GM23338 (cell line): ENCODE results near the gene CXCR5. TPM values are rescaled to one million over a fixed set of nuclear protein-coding genes. Genes with fewer than 3 reads are reported as not detected.

Experiments
- ATAC-seq: fragments of 200-7000 bp; cut with Tn5 transposase; 3 replicates; pipeline ENCODE4 v1.9.1; 2020
- DNase-seq: peaks from one replicate; pipeline ENCODE4 v3.0.0-alpha.2; 2015; ENCODE audit warnings: low spot score
- H2AFZ ChIP-seq: fragments of 200-600 bp; sonication (generic); 2 replicates; pipeline ENCODE4 v1.8.0; 2016; ENCODE audit warnings: antibody characterized with exemption, mild to moderate bottlenecking, moderate library complexity
- H3F3A ChIP-seq: fragments of 200-600 bp; sonication (generic); replicated peaks from 2 replicates; pipeline ENCODE4 v1.8.0; 2017; ENCODE audit warnings: antibody characterized with exemption, mixed run types, low read depth
- H3K27ac ChIP-seq: fragments of 200-600 bp; sonication (generic); 2 replicates; pipeline ENCODE4 v1.6.1; 2016; ENCODE audit warnings: low read depth
- H3K27me3 ChIP-seq: fragments of 200-600 bp; sonication (generic); 2 replicates; pipeline ENCODE4 v1.8.0; 2016; ENCODE audit warnings: mild to moderate bottlenecking, mixed run types, moderate library complexity; ENCODE audit not compliant: insufficient read depth
- H3K36me3 ChIP-seq: fragments of 200-600 bp; sonication (generic); 2 replicates; pipeline ENCODE4 v1.8.0; 2016; ENCODE audit warnings: mild to moderate bottlenecking; ENCODE audit not compliant: insufficient read depth
- H3K4me1 ChIP-seq: fragments of 200-600 bp; sonication (generic); 2 replicates; pipeline ENCODE4 v1.8.0; 2016; ENCODE audit warnings: mild to moderate bottlenecking, moderate library complexity; ENCODE audit not compliant: insufficient read depth
- H3K4me2 ChIP-seq: fragments of 200-600 bp; sonication (generic); 2 replicates; pipeline ENCODE4 v1.7.1; 2017; ENCODE audit warnings: mixed run types
- H3K4me3 ChIP-seq: fragments of 200-600 bp; sonication (generic); 2 replicates; pipeline ENCODE4 v1.6.1; 2016; ENCODE audit warnings: mixed run types
- H3K79me2 ChIP-seq: fragments of 200-600 bp; sonication (generic); replicated peaks from 2 replicates; pipeline ENCODE4 v1.8.0; 2017; ENCODE audit warnings: mild to moderate bottlenecking; ENCODE audit not compliant: insufficient read depth
- H3K9me2 ChIP-seq: fragments of 200-600 bp; sonication (generic); 2 replicates; pipeline ENCODE4 v1.8.0; 2017; ENCODE audit not compliant: insufficient read depth
- H4K20me1 ChIP-seq: fragments of 200-600 bp; sonication (generic); replicated peaks from 2 replicates; pipeline ENCODE4 v1.8.0; 2017; ENCODE audit warnings: mild to moderate bottlenecking; ENCODE audit not compliant: insufficient read depth
- H3K27ac Mint-ChIP-seq: 2 replicates; pipeline ENCODE4 v1.8.0; 2020; ENCODE audit warnings: inconsistent platforms, mild to moderate bottlenecking, moderate library complexity, mixed read lengths
- H3K27me3 Mint-ChIP-seq: 3 replicates; pipeline ENCODE4 v1.8.0; 2022; ENCODE audit warnings: low read depth, mild to moderate bottlenecking, moderate library complexity, mixed read lengths, inconsistent platforms; ENCODE audit not compliant: insufficient read depth, poor library complexity
- H3K36me3 Mint-ChIP-seq: 3 replicates; pipeline ENCODE4 v1.8.0; 2021; ENCODE audit warnings: low read depth, mild to moderate bottlenecking, inconsistent platforms, moderate library complexity, mixed read lengths
- H3K4me1 Mint-ChIP-seq: 3 replicates; pipeline ENCODE4 v1.8.0; 2020; ENCODE audit warnings: mild to moderate bottlenecking, inconsistent platforms, mixed read lengths
- H3K4me3 Mint-ChIP-seq: 3 replicates; pipeline ENCODE4 v1.8.0; 2021; ENCODE audit warnings: moderate library complexity, mild to moderate bottlenecking, inconsistent platforms, mixed read lengths
- H3K9me3 Mint-ChIP-seq: 3 replicates; pipeline ENCODE4 v1.8.0; 2020; ENCODE audit warnings: moderate library complexity, mild to moderate bottlenecking, inconsistent platforms, mixed read lengths
- CREB1 ChIP-seq: fragments of 250-450 bp; sonication (Bioruptor Pico); IDR thresholded peaks from 2 replicates; pipeline ENCODE4 v1.5.0; 2020; ENCODE audit warnings: low read depth, mild to moderate bottlenecking, moderate library complexity
- ETS1 ChIP-seq: IDR thresholded peaks from 2 replicates; pipeline ENCODE4 v1.6.1; 2016; ENCODE audit warnings: antibody characterized with exemption
- EZH2 ChIP-seq: fragments of 200-600 bp; sonication (generic); IDR thresholded peaks from one replicate; pipeline ENCODE4 v1.8.0; 2017; ENCODE audit warnings: antibody characterized with exemption, mild to moderate bottlenecking, low read depth; ENCODE audit not compliant: unreplicated experiment
- JUNB ChIP-seq: IDR thresholded peaks from one replicate; pipeline ENCODE4 v1.6.1; 2016; ENCODE audit warnings: antibody characterized with exemption; ENCODE audit not compliant: unreplicated experiment
- POLR2AphosphoS5 ChIP-seq: IDR thresholded peaks from 2 replicates; pipeline ENCODE4 v1.6.1; 2016; ENCODE audit warnings: antibody characterized with exemption, low read depth
- STAT1 ChIP-seq: IDR thresholded peaks from one replicate; pipeline ENCODE4 v1.6.1; 2016; ENCODE audit warnings: antibody characterized with exemption; ENCODE audit not compliant: unreplicated experiment
- ZNF114 ChIP-seq: fragments of 250-450 bp; sonication (Bioruptor Pico); IDR thresholded peaks from 2 replicates; pipeline ENCODE4 v1.5.0; 2020; ENCODE audit warnings: mild to moderate bottlenecking, moderate library complexity
- ZNF331 ChIP-seq: fragments of 250-450 bp; sonication (Bioruptor Pico); IDR thresholded peaks from 2 replicates; pipeline ENCODE4 v1.5.0; 2020; ENCODE audit warnings: low read depth, mild to moderate bottlenecking, moderate library complexity
- ZNF462 ChIP-seq: fragments of 250-450 bp; sonication (Bioruptor Pico); IDR thresholded peaks from 2 replicates; pipeline ENCODE4 v1.5.0; 2020; ENCODE audit warnings: mild to moderate bottlenecking, moderate library complexity
- polyA plus RNA-seq: library from polyadenylated mRNA; unstranded; fragments of >200 nt; fragmentation: Nextera tagmentation; extraction: Ambion mirVana; gene quantifications from 2 replicates; pipeline ENCODE4 v1.2.1, GENCODE V29; 2016
- total RNA-seq: library from RNA; depleted of rRNA; stranded (reverse); fragments of >200 nt; shearing (Covaris generic); gene quantifications from 2 replicates; pipeline ENCODE4 v1.2.3, GENCODE V29; 2014
- TF ChIP-seq, protein P1 (sequence below): IDR thresholded peaks from one replicate; pipeline ENCODE4 v1.6.1; 2018; ENCODE audit warnings: antibody characterized with exemption; ENCODE audit not compliant: unreplicated experiment
- TF ChIP-seq, protein P2 (sequence below), 2 experiments: fragments of 200-600 bp in 1 of 2; sonication (generic) in 1 of 2; conservative IDR thresholded peaks; 2 replicates each; pipeline versions ENCODE4 v1.5.1 to v1.6.1; 2016 to 2017; ENCODE audit warnings: antibody characterized with exemption in 2 of 2, low read depth in 2 of 2, mild to moderate bottlenecking in 2 of 2, moderate library complexity in 1 of 2

The CXCR5 gene
- total and polyA plus RNA-seq, 2 experiments from 2014 or later, result 0.18 TPM; not detected in 1

DNA sequence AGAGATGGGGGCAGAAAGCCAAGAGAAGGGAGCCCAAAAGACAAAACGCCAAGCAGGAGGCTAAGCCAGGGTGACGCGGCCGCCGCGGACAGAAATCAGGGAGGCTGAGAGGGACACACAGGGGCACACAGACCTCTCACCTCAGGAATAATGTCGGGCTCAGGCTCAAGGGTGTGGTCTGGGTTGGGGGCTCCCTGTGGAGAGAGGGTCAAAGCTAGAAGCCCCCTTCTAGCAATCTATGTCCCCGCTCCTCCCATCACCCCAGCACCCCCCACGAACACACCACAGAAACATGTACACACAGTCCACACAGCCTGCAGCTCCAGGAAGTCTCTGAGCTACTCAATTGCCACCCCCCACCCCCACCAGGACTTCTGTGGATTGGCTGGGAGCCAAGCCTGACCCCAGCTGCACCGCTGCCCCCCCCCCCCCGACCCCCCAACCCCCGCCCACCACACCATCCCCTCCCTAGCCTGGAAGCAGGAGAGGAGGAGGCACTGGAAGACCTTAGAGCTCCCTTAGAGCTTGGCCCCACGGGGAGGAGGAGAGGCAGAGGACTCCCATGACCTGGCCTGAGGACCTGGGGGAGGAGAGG is 35.1 kb downstream of the CXCR5 start (continued):
- TF ChIP-seq, protein P1, sequence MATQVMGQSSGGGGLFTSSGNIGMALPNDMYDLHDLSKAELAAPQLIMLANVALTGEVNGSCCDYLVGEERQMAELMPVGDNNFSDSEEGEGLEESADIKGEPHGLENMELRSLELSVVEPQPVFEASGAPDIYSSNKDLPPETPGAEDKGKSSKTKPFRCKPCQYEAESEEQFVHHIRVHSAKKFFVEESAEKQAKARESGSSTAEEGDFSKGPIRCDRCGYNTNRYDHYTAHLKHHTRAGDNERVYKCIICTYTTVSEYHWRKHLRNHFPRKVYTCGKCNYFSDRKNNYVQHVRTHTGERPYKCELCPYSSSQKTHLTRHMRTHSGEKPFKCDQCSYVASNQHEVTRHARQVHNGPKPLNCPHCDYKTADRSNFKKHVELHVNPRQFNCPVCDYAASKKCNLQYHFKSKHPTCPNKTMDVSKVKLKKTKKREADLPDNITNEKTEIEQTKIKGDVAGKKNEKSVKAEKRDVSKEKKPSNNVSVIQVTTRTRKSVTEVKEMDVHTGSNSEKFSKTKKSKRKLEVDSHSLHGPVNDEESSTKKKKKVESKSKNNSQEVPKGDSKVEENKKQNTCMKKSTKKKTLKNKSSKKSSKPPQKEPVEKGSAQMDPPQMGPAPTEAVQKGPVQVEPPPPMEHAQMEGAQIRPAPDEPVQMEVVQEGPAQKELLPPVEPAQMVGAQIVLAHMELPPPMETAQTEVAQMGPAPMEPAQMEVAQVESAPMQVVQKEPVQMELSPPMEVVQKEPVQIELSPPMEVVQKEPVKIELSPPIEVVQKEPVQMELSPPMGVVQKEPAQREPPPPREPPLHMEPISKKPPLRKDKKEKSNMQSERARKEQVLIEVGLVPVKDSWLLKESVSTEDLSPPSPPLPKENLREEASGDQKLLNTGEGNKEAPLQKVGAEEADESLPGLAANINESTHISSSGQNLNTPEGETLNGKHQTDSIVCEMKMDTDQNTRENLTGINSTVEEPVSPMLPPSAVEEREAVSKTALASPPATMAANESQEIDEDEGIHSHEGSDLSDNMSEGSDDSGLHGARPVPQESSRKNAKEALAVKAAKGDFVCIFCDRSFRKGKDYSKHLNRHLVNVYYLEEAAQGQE, result no peak
- TF ChIP-seq ZNF114 (CRISPR knock-in tag) (no peak), ZNF331 (CRISPR knock-in tag) (no peak), EZH2 (no peak)

- no peaks in the 10 kb centered on the region for H3K9me2 ChIP-seq
- H3K4me1 Mint-ChIP-seq, result peaks cover 73% of the 10 kb centered on the region
- H3K4me2 ChIP-seq, result peak overlapping the region; percentile 99
- peak overlapping the region; percentile 98 for H3K4me3 ChIP-seq
- peaks cover 20% of the 10 kb centered on the region for H3F3A ChIP-seq
- H3K79me2 ChIP-seq, result peaks cover 85% of the 10 kb centered on the region
- DNase-seq, result peak; percentile 78
- H3K36me3 ChIP-seq, result no peaks in the 10 kb centered on the region
- peaks cover 6% of the 10 kb centered on the region for H3K36me3 Mint-ChIP-seq
- peak overlapping the region; percentile 88 for H3K27ac ChIP-seq
- H4K20me1 ChIP-seq, result peaks cover 16% of the 10 kb centered on the region
- peak; percentile 7 for ATAC-seq
- no peaks in the 10 kb centered on the region for H3K27me3 ChIP-seq
- peak overlapping the region; percentile 73 for H3K27ac Mint-ChIP-seq
- peaks cover 83% of the 10 kb centered on the region for H3K4me1 ChIP-seq
- no peaks in the 10 kb centered on the region for H3K9me3 Mint-ChIP-seq
- peak overlapping the region; percentile 64 for H3K4me3 Mint-ChIP-seq
- no peak overlapping the region for H2AFZ ChIP-seq
- H3K27me3 Mint-ChIP-seq, result peaks cover 29% of the 10 kb centered on the region
- TF ChIP-seq CREB1 (CRISPR knock-in tag) (no peak), ZNF114 (CRISPR knock-in tag) (no peak), STAT1 (no peak), JUNB (no peak), ETS1 (no peak), ZNF462 (no peak), ZNF331 (CRISPR knock-in tag) (no peak), POLR2AphosphoS5 (no peak)
- TF ChIP-seq, protein P2, sequence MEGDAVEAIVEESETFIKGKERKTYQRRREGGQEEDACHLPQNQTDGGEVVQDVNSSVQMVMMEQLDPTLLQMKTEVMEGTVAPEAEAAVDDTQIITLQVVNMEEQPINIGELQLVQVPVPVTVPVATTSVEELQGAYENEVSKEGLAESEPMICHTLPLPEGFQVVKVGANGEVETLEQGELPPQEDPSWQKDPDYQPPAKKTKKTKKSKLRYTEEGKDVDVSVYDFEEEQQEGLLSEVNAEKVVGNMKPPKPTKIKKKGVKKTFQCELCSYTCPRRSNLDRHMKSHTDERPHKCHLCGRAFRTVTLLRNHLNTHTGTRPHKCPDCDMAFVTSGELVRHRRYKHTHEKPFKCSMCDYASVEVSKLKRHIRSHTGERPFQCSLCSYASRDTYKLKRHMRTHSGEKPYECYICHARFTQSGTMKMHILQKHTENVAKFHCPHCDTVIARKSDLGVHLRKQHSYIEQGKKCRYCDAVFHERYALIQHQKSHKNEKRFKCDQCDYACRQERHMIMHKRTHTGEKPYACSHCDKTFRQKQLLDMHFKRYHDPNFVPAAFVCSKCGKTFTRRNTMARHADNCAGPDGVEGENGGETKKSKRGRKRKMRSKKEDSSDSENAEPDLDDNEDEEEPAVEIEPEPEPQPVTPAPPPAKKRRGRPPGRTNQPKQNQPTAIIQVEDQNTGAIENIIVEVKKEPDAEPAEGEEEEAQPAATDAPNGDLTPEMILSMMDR (conservative IDR thresholded peaks at IDR 0.05; ENCODE audit: low read depth in 2 of 2), result no peak
These were observed 37.6 kb downstream of the CXCR5 start for GRCh38 chr11:118921121-118921928.
